SU-DHL-6 (cell line): ENCODE measurements around the gene ZBTB32.
"Not testable (repeated sequence)": the region's sequence is repeated elsewhere in the genome, so short reads cannot be mapped to it uniquely, and the experiment has no call there.

Experiments
- H2AFZ ChIP-seq: fragments of 200-600 bp; sonication (generic); 2 replicates; pipeline ENCODE4 v1.6.1; 2014; ENCODE audit warnings: low read depth, mild to moderate bottlenecking, moderate library complexity, mixed read lengths, antibody characterized with exemption, low read length; ENCODE audit not compliant: severe bottlenecking
- H3F3A ChIP-seq: fragments of 200-600 bp; shearing (Covaris generic); 2 replicates; pipeline ENCODE4 v1.6.0; 2016; ENCODE audit warnings: antibody characterized with exemption, mild to moderate bottlenecking; ENCODE audit not compliant: insufficient read depth
- H3K27ac ChIP-seq: fragments of 200-600 bp; sonication (generic); 2 replicates; pipeline ENCODE4 v1.5.1; 2016; ENCODE audit warnings: low read depth, mild to moderate bottlenecking, low read length, moderate library complexity, mixed read lengths
- H3K27me3 ChIP-seq: fragments of 200-600 bp; sonication (generic), shearing (Covaris generic); 2 replicates; pipeline ENCODE4 v1.6.0; 2014; ENCODE audit warnings: mild to moderate bottlenecking, low read length
- H3K36me3 ChIP-seq: fragments of 200-600 bp; sonication (generic); 2 replicates; pipeline ENCODE4 v1.6.1; 2014; ENCODE audit warnings: mild to moderate bottlenecking, low read length, mixed read lengths
- H3K4me2 ChIP-seq: fragments of 300-600, 200-600 bp; shearing (Covaris generic), sonication (generic); 2 replicates; pipeline ENCODE4 v1.6.0; 2014; ENCODE audit warnings: low read length, low read depth, mild to moderate bottlenecking; ENCODE audit not compliant: poor library complexity, severe bottlenecking
- H3K4me3 ChIP-seq: fragments of 200-600 bp; sonication (generic); 2 replicates; pipeline ENCODE4 v1.5.1; 2014; ENCODE audit warnings: antibody characterized with exemption, low read length, mild to moderate bottlenecking, mixed read lengths; ENCODE audit not compliant: insufficient read depth, poor library complexity, severe bottlenecking
- H3K79me2 ChIP-seq: fragments of 200-600 bp; sonication (generic); 2 replicates; pipeline ENCODE4 v1.6.1; 2014; ENCODE audit warnings: mild to moderate bottlenecking, low read length, moderate library complexity; ENCODE audit not compliant: insufficient read depth
- H3K9ac ChIP-seq: fragments of 200-600 bp; sonication (generic); 2 replicates; pipeline ENCODE4 v1.7.0; 2014; ENCODE audit warnings: mild to moderate bottlenecking, low read length
- H3K9me2 ChIP-seq: fragments of 200-600 bp; sonication (generic); replicated peaks from 2 replicates; pipeline ENCODE4 v1.6.1; 2014; ENCODE audit warnings: low read length; ENCODE audit not compliant: insufficient read depth
- H3K9me3 ChIP-seq: fragments of 200-600 bp; sonication (generic); 2 replicates; pipeline ENCODE4 v1.6.1; 2014; ENCODE audit warnings: low read length, mixed read lengths; ENCODE audit not compliant: insufficient read depth
- H4K20me1 ChIP-seq: fragments of 200-600 bp; sonication (generic); 2 replicates; pipeline ENCODE4 v1.6.1; 2014; ENCODE audit warnings: low read depth, mild to moderate bottlenecking, antibody characterized with exemption, low read length, moderate library complexity, mixed read lengths
- CTCF ChIP-seq: fragments of 200-600 bp; sonication (generic); IDR thresholded peaks from one replicate; pipeline ENCODE4 v1.5.1; 2017; ENCODE audit warnings: antibody characterized with exemption, mild to moderate bottlenecking, low read length, moderate library complexity; ENCODE audit not compliant: insufficient read depth, poor library complexity, severe bottlenecking
- EZH2phosphoT487 ChIP-seq: fragments of 200-600 bp; sonication (generic), shearing (Covaris generic); conservative IDR thresholded peaks from 2 replicates; pipeline ENCODE4 v1.6.1; 2018; ENCODE audit warnings: mild to moderate bottlenecking, antibody characterized with exemption, low read length, moderate library complexity, mixed read lengths

Gene ZBTB32

DNA sequence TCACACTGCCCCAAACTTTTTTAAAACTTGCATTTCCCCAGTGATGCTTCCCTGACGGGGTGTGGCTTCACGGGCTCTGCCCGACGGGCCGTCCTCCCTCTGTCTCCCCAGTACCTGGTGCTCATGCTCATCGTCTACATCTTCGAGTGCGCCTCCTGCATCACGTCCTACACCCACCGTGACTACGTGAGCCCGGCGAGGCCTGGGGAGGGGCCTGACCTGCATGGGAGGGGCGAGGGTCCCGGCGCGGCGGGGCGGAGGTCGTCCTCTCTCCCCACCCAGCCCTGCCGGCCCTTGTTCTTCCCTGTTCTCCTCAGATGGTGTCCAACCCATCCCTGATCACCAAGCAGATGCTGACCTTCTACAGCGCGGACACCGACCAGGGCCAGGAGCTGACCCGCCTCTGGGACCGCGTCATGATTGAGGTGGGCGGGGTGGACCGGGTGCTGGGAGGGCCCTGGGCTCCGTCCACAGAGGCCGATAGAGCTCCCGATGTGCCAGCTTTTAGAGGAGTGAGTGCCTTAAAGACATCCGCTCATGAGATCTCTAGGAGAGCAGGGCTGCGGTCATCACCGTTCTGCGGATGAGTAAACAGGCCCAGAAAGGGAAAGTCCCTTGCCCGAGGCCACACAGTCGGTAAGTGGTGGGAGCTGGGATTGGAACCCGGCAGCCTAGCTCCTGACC is 31.1 kb upstream of the ZBTB32 start:
- Histone ChIP-seq H3K9me2 (no peaks in the 10 kb centered on the region), H3F3A (no peaks in the 10 kb centered on the region), H3K9ac (no peak overlapping the region; the same call in 1 of the 2 replicates), H3K4me2 (peak overlapping the region; percentile 43), H3K9me3 (no peaks in the 10 kb centered on the region), H2AFZ (peak overlapping the region; percentile 56), H3K27ac (no peak overlapping the region), H3K27me3 (no peaks in the 10 kb centered on the region), H3K36me3 (no peaks in the 10 kb centered on the region), H3K4me3 (peak overlapping the region; percentile 17), H3K79me2 (no peaks in the 10 kb centered on the region), H4K20me1 (no peaks in the 10 kb centered on the region)
- TF ChIP-seq CTCF (no peak), EZH2phosphoT487 (no peak)

DNA sequence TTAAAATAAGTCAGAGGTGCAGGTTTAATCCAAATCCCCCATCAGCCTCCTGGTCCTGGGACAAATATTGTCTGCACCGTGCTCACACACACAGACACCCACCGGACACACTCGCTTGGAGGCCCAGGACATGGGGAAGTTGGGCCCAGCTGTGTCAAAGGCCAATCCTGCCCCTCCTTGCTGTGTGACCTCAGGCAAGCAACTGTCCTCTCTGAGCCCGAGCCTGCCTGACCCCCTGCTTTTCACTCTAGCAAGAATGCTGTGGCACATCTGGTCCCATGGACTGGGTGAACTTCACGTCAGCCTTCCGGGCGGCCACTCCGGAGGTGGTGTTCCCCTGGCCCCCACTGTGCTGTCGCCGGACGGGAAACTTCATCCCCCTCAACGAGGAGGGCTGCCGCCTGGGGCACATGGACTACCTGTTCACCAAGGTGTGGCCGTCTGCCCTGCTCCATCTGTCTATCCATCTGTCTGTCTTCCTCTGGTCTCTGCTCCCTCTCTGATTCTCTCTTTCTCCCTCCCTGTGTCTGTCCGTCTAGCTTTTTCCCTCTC is 28.7 kb upstream of the ZBTB32 start:
- Histone ChIP-seq H2AFZ (no peak overlapping the region), H3K4me3 (no peak overlapping the region), H3K9ac (no peak overlapping the region), H3K9me2 (no peaks in the 10 kb centered on the region), H3K27me3 (no peaks in the 10 kb centered on the region), H3K4me2 (no peak overlapping the region), H4K20me1 (no peaks in the 10 kb centered on the region), H3K36me3 (no peaks in the 10 kb centered on the region), H3K27ac (no peak overlapping the region), H3K9me3 (no peaks in the 10 kb centered on the region), H3F3A (no peaks in the 10 kb centered on the region), H3K79me2 (no peaks in the 10 kb centered on the region)
- no peak for TF ChIP-seq EZH2phosphoT487
- no peak for TF ChIP-seq CTCF

GRCh38 chr19:35689836-35690235 is 14.5 kb upstream of the ZBTB32 start:
- H3K9ac ChIP-seq = no peak overlapping the region
- no peak overlapping the region for H3K4me2 ChIP-seq
- no peaks in the 10 kb centered on the region for H3K79me2 ChIP-seq
- no peaks in the 10 kb centered on the region for H3K36me3 ChIP-seq
- no peak overlapping the region for H2AFZ ChIP-seq
- H3K9me3 ChIP-seq = no peaks in the 10 kb centered on the region
- no peaks in the 10 kb centered on the region for H3K27me3 ChIP-seq
- no peak overlapping the region for H3K4me3 ChIP-seq
- no peak overlapping the region for H3K27ac ChIP-seq
- TF ChIP-seq CTCF (no peak), EZH2phosphoT487 (no peak)
- H4K20me1 ChIP-seq = no peaks in the 10 kb centered on the region
- no peaks in the 10 kb centered on the region for H3K9me2 ChIP-seq
- H3F3A ChIP-seq = no peaks in the 10 kb centered on the region

GRCh38 chr19:35691106-35691505 is 13.3 kb upstream of the ZBTB32 start:
- not testable (repeated sequence) for H3K4me2 ChIP-seq, H3F3A ChIP-seq

More at GRCh38 chr19:35691106-35691505, 13.3 kb upstream of the ZBTB32 start:
- H3K79me2 ChIP-seq, H3K36me3 ChIP-seq, H3K27me3 ChIP-seq, H3K9me2 ChIP-seq, H3K9ac ChIP-seq, H2AFZ ChIP-seq, H3K9me3 ChIP-seq, H3K4me3 ChIP-seq, H3K27ac ChIP-seq, H4K20me1 ChIP-seq: not testable (repeated sequence)
